Suprapubic skin (tissue), 3 donors: ENCODE data around the gene ATF6B.

Experiments
- CTCF ChIP-seq, 2 donors: fragments of 200-600 bp in 1 of 2; fragments of 450-650 bp in 1 of 2; sonication (generic) in 1 of 2; IDR thresholded peaks; one replicate each; pipeline ENCODE4 v1.5.1; 2016 to 2019; ENCODE audit warnings: antibody characterized with exemption in 2 of 2, mild to moderate bottlenecking in 1 of 2, moderate library complexity in 1 of 2
- EP300 ChIP-seq: sonication (generic); formaldehyde crosslinking; IDR thresholded peaks from one replicate; pipeline ENCODE4 v1.6.1; 2017; ENCODE audit warnings: antibody characterized with exemption

GRCh38 chr6:32158052-32158451 lies 30.0 kb upstream of the ATF6B start:
- TF ChIP-seq CTCF (IDR thresholded peaks at IDR 0.05) (no peak), EP300 (no peak)
